Astrocyte (in vitro differentiated cells and primary cell): ENCODE results near the gene LBP.

ENCODE experiments used
- CTCF ChIP-seq: IDR thresholded peaks from 2 replicates; pipeline ENCODE4 v1.5.1; 2011; ENCODE audit warnings: low read depth, mild to moderate bottlenecking, inconsistent platforms, low read length, moderate library complexity; ENCODE audit not compliant: insufficient read depth
- EZH2 ChIP-seq: IDR thresholded peaks from 2 replicates; pipeline ENCODE4 v1.6.1; 2012; ENCODE audit warnings: mild to moderate bottlenecking, low read length, inconsistent platforms; ENCODE audit not compliant: insufficient read depth

- TF ChIP-seq CTCF (no peak), EZH2 (no peak)
These were observed 23.1 kb downstream of the LBP start for GRCh38 chr20:38369389-38369788.
